ENCODE data around the gene PRAF2.

The PRAF2 gene

DNA sequence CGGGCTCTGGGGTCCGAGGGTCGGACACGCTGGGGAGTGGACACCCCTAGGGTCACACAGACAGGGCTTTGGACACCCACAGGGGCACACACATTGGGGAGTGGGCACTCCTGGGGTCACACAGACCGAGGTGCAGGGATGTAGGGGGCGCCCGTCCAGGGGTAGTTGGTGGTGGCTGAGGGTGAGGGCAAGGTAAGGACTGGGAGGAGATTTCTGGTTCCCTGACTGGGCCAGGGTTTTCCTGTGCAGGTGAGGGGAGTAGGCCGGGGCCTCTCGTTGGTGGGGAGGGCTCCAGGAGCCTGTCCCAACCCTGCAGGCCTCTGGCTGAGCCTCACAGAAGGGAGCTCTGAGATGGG is 27.8 kb upstream of the PRAF2 start:
- Histone ChIP-seq H3K4me3 (ENCODE audit: low read length) (peak overlapping the region; percentile 69), H2AFZ (ENCODE audit: low read depth, low read length) (no peak overlapping the region), H3K9me3 (ENCODE audit: low read length) (no peaks in the 10 kb centered on the region)

GRCh38 chrX:49100704-49101628 is 27.2 kb upstream of the PRAF2 start:
- Histone ChIP-seq H2AFZ (ENCODE audit: low read depth, low read length) (peak overlapping the region; percentile 57), H3K36me3 (ENCODE audit: insufficient read depth, low read length) (no peaks in the 10 kb centered on the region), H3K27me3 (ENCODE audit: insufficient read depth, low read length) (no peaks in the 10 kb centered on the region), H3K9me3 (ENCODE audit: low read length) (no peaks in the 10 kb centered on the region), H3K4me3 (ENCODE audit: low read length) (peak overlapping the region; percentile 69), H3K4me1 (ENCODE audit: insufficient read depth, low read length) (no peaks in the 10 kb centered on the region)

More for the DNA sequence above, 27.8 kb upstream of the PRAF2 start:
- Histone ChIP-seq H3K27me3 (ENCODE audit: insufficient read depth, low read length) (no peaks in the 10 kb centered on the region), H3K4me1 (ENCODE audit: insufficient read depth, low read length) (no peaks in the 10 kb centered on the region), H3K36me3 (ENCODE audit: insufficient read depth, low read length) (no peaks in the 10 kb centered on the region)

DNA sequence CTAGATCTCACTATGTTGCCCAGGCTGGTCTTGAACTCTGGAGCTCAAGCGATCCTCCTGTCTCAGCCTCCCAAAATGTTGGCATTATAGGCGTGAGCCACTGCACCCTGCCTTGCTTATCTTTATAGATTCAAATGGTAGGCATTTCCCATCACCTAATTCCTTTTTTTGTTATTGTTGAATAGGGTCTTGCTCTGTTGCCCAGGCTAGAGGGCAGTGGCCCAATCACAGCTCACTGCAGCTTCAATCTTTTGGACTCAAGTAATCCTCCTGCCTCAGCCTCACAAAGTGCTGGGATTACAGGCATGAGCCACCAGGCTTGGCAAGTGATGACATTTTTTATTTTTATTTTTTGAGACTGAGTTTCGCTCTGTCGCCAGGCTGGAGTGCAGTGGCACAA is 22.6 kb upstream of the PRAF2 start:
- H2AFZ ChIP-seq (ENCODE audit: low read depth, low read length), result no peak overlapping the region
- H3K27me3 ChIP-seq (ENCODE audit: insufficient read depth, low read length), result no peaks in the 10 kb centered on the region
- no peaks in the 10 kb centered on the region for H3K36me3 ChIP-seq (ENCODE audit: insufficient read depth, low read length)
- no peaks in the 10 kb centered on the region for H3K9me3 ChIP-seq (ENCODE audit: low read length)
- no peaks in the 10 kb centered on the region for H3K4me1 ChIP-seq (ENCODE audit: insufficient read depth, low read length)
- no peak overlapping the region for H3K4me3 ChIP-seq (ENCODE audit: low read length)

DNA sequence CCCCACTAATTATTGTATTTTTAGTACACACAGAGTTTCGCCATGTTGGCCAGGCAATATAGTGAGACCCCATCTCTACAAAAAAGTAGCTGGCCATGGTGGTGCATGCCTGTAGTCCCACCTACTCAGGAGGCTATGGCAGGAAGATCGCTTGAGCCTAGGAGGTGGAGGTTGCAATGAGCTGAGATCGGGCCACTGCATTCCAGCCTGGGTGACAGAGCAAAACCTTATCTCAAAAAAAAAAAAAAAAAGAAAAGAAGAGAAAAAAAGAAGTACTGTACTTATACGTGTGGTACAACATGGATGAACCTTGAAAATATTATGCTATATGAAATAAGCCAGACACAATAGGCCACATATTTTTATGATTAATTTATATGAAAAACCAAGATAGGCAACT is 15.8 kb upstream of the PRAF2 start:
- no peak overlapping the region for H2AFZ ChIP-seq (ENCODE audit: low read depth, low read length)
- H3K4me1 ChIP-seq (ENCODE audit: insufficient read depth, low read length), result no peaks in the 10 kb centered on the region
- H3K27me3 ChIP-seq (ENCODE audit: insufficient read depth, low read length), result no peaks in the 10 kb centered on the region
- no peak overlapping the region for H3K4me3 ChIP-seq (ENCODE audit: low read length)
- no peaks in the 10 kb centered on the region for H3K36me3 ChIP-seq (ENCODE audit: insufficient read depth, low read length)
- no peaks in the 10 kb centered on the region for H3K9me3 ChIP-seq (ENCODE audit: low read length)

DNA sequence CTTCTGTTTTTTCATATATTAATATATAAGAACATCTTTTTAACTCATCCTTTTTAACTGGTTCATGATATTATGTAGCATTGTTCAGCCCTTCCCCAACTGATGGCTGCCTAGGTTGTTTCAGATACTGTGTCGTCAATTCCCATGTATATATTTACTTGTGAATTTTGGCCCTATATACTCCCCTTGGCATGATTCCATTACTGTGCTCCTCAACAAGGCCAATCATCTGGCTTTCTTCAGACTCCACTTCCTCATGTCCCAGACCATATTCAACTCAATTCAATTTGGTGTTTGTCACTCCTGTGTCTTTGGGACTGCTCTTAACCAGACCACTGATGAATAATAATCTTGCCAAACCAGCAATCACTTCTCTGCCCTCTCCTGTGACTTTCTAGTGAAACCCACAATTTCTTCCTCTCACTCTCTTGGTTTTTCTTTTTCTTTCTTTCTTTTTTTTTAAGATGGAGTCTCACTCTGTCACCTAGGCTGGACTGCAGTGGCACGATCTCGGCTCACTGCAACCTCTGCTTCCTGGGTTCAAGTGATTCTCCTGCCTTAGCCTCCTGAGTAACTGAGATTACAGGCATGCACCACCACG is 8.6 kb upstream of the PRAF2 start:
- no peaks in the 10 kb centered on the region for H3K9me3 ChIP-seq (ENCODE audit: low read length)
- H3K36me3 ChIP-seq (ENCODE audit: insufficient read depth, low read length), result no peaks in the 10 kb centered on the region
- no peak overlapping the region for H3K4me3 ChIP-seq (ENCODE audit: low read length)
- H3K4me1 ChIP-seq (ENCODE audit: insufficient read depth, low read length), result peaks cover 5% of the 10 kb centered on the region
- H2AFZ ChIP-seq (ENCODE audit: low read depth, low read length), result no peak overlapping the region
- no peaks in the 10 kb centered on the region for H3K27me3 ChIP-seq (ENCODE audit: insufficient read depth, low read length)

DNA sequence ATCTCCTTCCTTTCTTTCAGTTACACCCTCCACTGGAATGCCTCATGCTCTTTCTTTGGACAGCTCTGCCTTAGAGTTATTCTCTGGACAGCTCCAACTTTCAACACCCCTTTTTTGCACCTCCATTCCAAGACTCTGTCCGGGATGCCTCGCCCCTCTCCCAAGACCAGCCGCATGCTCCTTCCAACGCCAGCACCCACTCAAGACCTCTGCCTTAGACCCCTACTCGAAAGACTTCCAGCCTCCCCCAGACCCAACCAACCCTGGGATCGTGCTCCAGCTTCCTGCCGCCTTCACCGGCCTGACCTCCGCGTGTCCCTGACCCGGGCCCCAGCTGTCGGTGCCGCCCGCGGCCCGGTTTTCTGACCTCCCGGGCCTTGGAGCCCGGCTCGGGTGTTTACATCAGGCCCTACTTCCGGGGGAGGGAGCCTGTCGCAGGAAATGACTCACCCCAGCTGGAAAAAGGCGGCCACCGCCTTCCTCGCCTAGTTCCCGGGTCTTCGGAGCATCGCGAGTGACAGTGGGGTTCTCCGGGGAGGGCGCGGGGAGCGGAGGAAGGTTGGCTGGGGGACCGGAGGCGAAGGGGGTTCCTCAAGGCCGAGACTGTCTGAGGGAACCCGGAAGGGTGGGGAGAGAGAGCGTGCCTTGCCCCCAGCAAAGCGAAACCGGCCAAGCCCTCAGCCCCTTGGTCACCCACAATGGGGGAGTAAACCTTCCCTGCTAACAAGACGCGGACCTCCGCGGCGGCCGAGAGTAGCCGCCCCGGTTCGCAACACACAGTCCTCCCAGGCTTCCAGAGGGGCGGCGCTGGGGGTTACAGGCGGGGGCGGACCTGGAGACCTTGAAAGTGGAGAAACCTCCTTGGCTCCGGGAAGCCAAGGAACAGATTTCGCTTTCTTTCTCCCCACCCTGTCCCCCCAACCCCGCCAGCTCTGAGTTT is 6.0 kb upstream of the PRAF2 start, which contains the start of gene WDR45:
TSS of gene WDR45 (minus strand) at position 399 of the 940 bp plus-strand sequence. CDS start 1,792 bp downstream, outside the sequence.
- Histone ChIP-seq H3K4me3 (ENCODE audit: low read length) (peak within 1 kb of the TSS; percentile 80), H3K4me1 (ENCODE audit: insufficient read depth, low read length) (peaks cover 5% of the 10 kb centered on the region), H3K36me3 (ENCODE audit: insufficient read depth, low read length) (no peaks in the 10 kb centered on the region), H2AFZ (ENCODE audit: low read depth, low read length) (peak within 1 kb of the TSS; percentile 68), H3K9me3 (ENCODE audit: low read length) (no peaks in the 10 kb centered on the region), H3K27me3 (ENCODE audit: insufficient read depth, low read length) (no peaks in the 10 kb centered on the region)

DNA sequence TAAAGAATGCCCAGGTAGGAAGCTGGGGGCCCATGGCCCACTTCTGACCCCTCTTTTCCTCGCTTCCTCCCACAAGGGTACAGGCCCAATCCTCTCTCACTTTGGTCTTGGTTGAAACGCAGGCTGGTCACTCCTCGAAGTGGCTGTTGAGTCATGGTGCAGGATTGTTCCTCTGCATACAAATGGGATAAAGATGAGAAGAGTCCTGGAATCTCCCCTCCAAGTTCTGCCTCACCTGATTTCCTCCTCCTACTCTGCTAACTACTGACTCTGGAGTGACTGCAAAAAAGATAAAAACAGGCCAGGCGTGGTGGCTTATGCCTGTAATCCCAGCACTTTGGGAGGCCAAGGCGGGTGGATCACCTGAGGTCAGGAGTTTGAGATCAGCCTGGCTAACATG is 4.1 kb upstream of the PRAF2 start:
- no peak overlapping the region for H3K4me3 ChIP-seq (ENCODE audit: low read length)
- H3K4me1 ChIP-seq (ENCODE audit: insufficient read depth, low read length), result peaks cover 6% of the 10 kb centered on the region
- H3K27me3 ChIP-seq (ENCODE audit: insufficient read depth, low read length), result no peaks in the 10 kb centered on the region
- H2AFZ ChIP-seq (ENCODE audit: low read depth, low read length), result no peak overlapping the region
- H3K36me3 ChIP-seq (ENCODE audit: insufficient read depth, low read length), result no peaks in the 10 kb centered on the region
- no peaks in the 10 kb centered on the region for H3K9me3 ChIP-seq (ENCODE audit: low read length)

DNA sequence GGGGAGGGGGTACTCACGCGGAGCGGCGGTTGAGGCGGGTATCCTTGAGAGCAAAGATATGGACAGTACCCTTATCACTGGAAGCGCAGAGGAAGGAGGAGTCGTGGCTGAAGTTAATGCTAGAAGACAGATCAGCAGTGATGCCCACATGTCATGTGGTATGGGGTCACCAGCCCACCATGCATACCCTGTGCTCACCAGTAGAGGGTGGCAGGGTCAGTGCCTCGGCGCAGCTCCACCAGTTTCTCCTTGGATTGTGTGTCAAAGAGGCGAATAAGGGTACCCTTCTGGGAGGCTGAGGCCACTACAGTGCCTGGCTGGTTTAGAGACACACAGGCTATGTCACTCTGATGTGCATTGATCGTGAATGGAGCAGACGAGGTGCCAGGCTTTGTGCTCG is 1.5 kb upstream of the PRAF2 start:
- Histone ChIP-seq H2AFZ (ENCODE audit: low read depth, low read length) (no peak overlapping the region), H3K4me1 (ENCODE audit: insufficient read depth, low read length) (peaks cover 9% of the 10 kb centered on the region), H3K9me3 (ENCODE audit: low read length) (no peaks in the 10 kb centered on the region), H3K27me3 (ENCODE audit: insufficient read depth, low read length) (no peaks in the 10 kb centered on the region), H3K36me3 (ENCODE audit: insufficient read depth, low read length) (no peaks in the 10 kb centered on the region), H3K4me3 (ENCODE audit: low read length) (no peak overlapping the region)

- no peak overlapping the region for H2AFZ ChIP-seq (ENCODE audit: low read depth, low read length)
- H3K4me1 ChIP-seq (ENCODE audit: insufficient read depth, low read length), result peaks cover 4% of the 10 kb centered on the region
- no peaks in the 10 kb centered on the region for H3K27me3 ChIP-seq (ENCODE audit: insufficient read depth, low read length)
- H3K4me3 ChIP-seq (ENCODE audit: low read length), result peak overlapping the region; percentile 67
- H3K9me3 ChIP-seq (ENCODE audit: low read length), result no peaks in the 10 kb centered on the region
- peaks cover 5% of the 10 kb centered on the region for H3K36me3 ChIP-seq (ENCODE audit: insufficient read depth, low read length)
Observed at GRCh38 chrX:49072712-49073095, 1.1 kb downstream of the PRAF2 start.

- Histone ChIP-seq H2AFZ (ENCODE audit: low read depth, low read length) (no peak overlapping the region), H3K27me3 (ENCODE audit: insufficient read depth, low read length) (no peaks in the 10 kb centered on the region), H3K36me3 (ENCODE audit: insufficient read depth, low read length) (peaks cover 5% of the 10 kb centered on the region), H3K9me3 (ENCODE audit: low read length) (no peaks in the 10 kb centered on the region), H3K4me1 (ENCODE audit: insufficient read depth, low read length) (peaks cover 4% of the 10 kb centered on the region), H3K4me3 (ENCODE audit: low read length) (peak overlapping the region; percentile 67)
Observed at GRCh38 chrX:49071877-49072711, 1.7 kb downstream of the PRAF2 start.

GRCh38 chrX:49070988-49071387 is 2.8 kb downstream of the PRAF2 start:
- Histone ChIP-seq H3K36me3 (ENCODE audit: insufficient read depth, low read length) (peaks cover 7% of the 10 kb centered on the region), H3K4me3 (ENCODE audit: low read length) (no peak overlapping the region), H3K9me3 (ENCODE audit: low read length) (no peaks in the 10 kb centered on the region), H3K27me3 (ENCODE audit: insufficient read depth, low read length) (no peaks in the 10 kb centered on the region), H3K4me1 (ENCODE audit: insufficient read depth, low read length) (peaks cover 4% of the 10 kb centered on the region), H2AFZ (ENCODE audit: low read depth, low read length) (no peak overlapping the region)

DNA sequence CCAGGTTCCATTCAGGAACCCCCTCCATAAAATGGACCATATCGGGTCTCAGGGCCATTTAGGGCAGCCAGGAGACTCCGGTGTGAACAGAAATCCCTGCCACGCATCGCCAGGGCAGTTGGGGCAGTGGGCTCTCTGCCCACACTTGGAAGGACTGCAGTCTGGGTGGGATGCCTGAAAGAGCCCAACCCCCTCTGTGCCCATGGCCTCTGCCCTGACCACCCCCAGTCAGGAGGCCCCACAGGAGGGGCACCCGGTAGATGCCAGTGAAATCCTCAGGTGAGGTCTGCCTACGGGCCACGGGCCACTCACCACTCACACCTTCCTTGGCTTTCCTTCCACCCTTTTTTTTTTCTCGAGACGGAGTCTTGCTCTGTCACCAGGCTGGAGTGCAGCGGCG is 4.8 kb downstream of the PRAF2 start:
- Histone ChIP-seq H3K4me3 (ENCODE audit: low read length) (no peak overlapping the region), H2AFZ (ENCODE audit: low read depth, low read length) (no peak overlapping the region), H3K36me3 (ENCODE audit: insufficient read depth, low read length) (peaks cover 7% of the 10 kb centered on the region), H3K27me3 (ENCODE audit: insufficient read depth, low read length) (no peaks in the 10 kb centered on the region), H3K4me1 (ENCODE audit: insufficient read depth, low read length) (peaks cover 4% of the 10 kb centered on the region), H3K9me3 (ENCODE audit: low read length) (no peaks in the 10 kb centered on the region)

Measured in neuron (in vitro differentiated cells).